Activated T-helper 1 cell treated with anti-CD3 and anti-CD28 coated beads, Interleukin-2, amount 50 U/mL, for 16 hours (primary cell): Measurements from ENCODE around the gene TOMM22.

Experiments used
- DNase-seq, 2 donors: peaks; one replicate each; pipeline ENCODE4 v3.0.0-alpha.2; 2020; ENCODE audit warnings: low read depth in 1 of 2, low spot score in 1 of 2

TOMM22 gene

DNA sequence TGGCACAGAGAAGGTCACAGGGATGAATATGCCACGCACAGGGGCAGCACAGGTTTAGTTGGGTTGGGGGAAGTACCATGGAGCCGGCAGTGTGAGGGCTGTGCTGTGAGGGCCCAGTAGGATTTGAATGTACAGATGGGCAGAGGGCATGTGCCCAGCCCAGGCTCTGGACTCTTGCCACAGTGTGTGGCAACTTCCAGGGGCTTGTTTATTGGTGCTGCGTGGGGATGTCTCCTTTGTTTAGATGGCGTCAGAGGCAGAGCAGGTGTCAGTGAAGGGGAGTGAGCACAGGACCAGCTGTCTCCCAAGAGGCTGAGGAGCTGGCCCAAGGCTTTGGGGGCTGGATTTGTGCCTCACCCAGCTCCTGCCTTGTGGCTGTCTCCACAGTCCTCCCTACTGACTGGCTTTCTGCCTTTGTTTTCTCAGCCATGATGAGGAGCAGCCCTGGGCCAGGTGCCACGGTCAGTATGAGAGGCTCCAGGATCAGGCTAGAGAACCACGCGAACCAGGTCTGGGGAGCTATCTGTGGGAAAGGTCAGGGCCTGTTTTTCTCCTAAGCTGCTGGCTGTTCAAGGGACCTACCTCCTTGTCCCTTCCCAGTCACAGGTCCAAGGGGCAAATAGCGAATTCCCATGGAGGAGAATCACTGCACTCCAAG is 52.1 kb downstream of the TOMM22 start:
- DNase-seq = no peak

- no peak for DNase-seq
Observed at GRCh38 chr22:38734421-38735100, 52.8 kb downstream of the TOMM22 start.
